OCI-LY3 (cell line): ENCODE data around the gene SH3BGRL.

Source experiments
- EZH2phosphoT487 ChIP-seq: fragments of 200-600 bp; shearing (Covaris generic); IDR thresholded peaks from 2 replicates; pipeline ENCODE4 v1.6.1; 2018; ENCODE audit warnings: antibody characterized with exemption, mixed run types, low read depth
- TF ChIP-seq, protein P1 (sequence below): fragments of 200-600, 300-600 bp; sonication (generic); IDR thresholded peaks from 2 replicates; pipeline ENCODE4 v1.5.1; 2014; ENCODE audit warnings: antibody characterized with exemption, low read length, low read depth

DNA sequence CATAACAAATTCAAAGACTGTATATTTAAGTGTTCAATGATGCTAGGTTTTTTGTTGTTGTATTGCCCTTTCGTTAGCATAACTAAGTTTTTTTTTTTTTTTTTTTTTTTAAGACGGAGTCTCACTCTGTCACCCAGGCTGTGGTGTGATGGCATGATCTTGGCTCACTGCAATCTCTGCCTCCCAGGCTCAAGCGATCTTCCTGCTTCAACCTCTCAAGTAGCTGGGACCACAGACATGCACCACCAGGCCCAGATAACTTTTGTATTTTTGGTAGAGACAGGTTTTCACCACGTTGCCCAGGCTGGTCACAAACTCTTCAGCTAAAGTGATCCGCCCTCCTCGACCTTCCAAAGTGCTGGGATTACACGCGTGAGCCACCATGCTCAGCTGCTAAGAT, 7.0 kb downstream of the SH3BGRL start:
- TF ChIP-seq, protein P1, sequence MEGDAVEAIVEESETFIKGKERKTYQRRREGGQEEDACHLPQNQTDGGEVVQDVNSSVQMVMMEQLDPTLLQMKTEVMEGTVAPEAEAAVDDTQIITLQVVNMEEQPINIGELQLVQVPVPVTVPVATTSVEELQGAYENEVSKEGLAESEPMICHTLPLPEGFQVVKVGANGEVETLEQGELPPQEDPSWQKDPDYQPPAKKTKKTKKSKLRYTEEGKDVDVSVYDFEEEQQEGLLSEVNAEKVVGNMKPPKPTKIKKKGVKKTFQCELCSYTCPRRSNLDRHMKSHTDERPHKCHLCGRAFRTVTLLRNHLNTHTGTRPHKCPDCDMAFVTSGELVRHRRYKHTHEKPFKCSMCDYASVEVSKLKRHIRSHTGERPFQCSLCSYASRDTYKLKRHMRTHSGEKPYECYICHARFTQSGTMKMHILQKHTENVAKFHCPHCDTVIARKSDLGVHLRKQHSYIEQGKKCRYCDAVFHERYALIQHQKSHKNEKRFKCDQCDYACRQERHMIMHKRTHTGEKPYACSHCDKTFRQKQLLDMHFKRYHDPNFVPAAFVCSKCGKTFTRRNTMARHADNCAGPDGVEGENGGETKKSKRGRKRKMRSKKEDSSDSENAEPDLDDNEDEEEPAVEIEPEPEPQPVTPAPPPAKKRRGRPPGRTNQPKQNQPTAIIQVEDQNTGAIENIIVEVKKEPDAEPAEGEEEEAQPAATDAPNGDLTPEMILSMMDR = no peak
- TF ChIP-seq EZH2phosphoT487 = no peak
